Activated T-cell treated with anti-CD3 and anti-CD28 coated beads, Interleukin-2, amount 50 U/mL, for 48 hours (primary cell): Measurements from ENCODE around the gene GNAT3.

ENCODE experiments used
- DNase-seq, 2 experiments: peaks; one replicate each; pipeline ENCODE4 v3.0.0-alpha.2; 2020

Gene GNAT3

DNA sequence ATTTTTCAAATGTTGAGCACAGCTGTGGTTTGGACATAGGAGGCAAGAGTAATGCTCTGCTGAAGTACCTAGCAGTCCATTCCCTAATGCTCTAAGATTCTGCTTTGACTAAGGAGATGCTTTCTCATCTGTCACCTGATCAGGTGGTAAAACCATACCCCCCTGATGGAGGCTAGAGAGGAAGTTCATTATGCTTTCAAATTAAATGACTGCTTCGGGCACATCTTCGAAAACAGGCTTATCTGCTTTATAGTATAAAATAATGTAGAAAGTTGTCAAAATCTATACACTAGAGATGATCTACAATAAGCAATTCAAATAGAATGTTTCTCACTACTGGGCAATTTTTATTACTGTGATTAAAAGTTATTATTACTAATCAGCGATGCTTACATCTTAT lies at the start of gene GNAT3:
GNAT3 (minus strand) TSS at position 101 of the 400 bp plus-strand sequence. CDS start 138 bp downstream, outside the sequence.
- DNase-seq = no peak

GRCh38 chr7:80558116-80558515 lies 46.3 kb upstream of the GNAT3 start:
- no peak for DNase-seq

DNA sequence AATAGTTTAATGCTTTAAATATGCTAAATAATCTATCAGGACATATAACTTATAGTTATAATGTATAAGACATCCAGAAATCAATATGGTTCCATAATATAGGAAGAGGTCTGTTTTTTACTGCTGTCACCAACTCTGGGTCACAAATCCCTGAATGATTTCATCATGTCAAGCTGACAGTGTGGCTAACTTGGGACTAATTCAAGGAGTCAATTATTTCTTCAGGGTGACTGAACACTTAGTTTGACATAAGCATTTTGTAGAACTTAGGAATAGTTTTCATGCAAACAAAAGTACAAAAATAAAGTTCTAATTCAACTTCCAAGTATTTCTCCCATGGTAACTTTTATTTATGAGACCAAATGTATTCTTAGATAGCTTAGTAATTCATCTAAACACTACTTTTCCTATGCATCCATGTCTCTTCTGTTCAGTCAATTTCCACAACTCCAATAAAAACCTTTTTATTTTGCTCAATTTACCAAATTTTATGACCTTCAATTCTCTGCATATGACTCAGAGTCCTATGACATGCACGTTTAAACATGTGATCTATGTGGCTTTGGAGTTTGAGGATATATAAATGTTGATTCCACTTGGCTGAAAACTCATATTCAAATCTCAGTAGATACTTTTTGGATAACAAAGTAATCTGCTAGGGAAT lies 40.3 kb upstream of the GNAT3 start:
- DNase-seq = no peak

DNA sequence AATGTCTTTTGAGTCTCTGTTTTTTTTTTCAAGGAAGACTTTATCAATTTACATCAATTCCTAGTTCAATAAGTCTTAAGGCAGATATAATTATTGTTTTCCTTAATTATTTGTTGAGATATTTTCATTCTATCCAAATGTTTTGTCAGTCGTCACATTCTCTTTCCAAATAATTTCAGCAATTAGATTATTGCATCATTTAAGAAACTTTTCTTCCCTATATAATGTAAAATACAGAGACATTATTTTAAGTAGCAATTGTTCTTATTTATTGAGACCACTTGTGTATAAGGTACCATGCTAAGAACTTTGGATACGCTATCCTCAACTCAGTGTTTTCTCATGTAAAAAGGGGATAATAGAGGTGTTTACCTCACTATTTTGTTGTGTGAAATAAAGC lies 38.1 kb upstream of the GNAT3 start:
- no peak for DNase-seq

DNA sequence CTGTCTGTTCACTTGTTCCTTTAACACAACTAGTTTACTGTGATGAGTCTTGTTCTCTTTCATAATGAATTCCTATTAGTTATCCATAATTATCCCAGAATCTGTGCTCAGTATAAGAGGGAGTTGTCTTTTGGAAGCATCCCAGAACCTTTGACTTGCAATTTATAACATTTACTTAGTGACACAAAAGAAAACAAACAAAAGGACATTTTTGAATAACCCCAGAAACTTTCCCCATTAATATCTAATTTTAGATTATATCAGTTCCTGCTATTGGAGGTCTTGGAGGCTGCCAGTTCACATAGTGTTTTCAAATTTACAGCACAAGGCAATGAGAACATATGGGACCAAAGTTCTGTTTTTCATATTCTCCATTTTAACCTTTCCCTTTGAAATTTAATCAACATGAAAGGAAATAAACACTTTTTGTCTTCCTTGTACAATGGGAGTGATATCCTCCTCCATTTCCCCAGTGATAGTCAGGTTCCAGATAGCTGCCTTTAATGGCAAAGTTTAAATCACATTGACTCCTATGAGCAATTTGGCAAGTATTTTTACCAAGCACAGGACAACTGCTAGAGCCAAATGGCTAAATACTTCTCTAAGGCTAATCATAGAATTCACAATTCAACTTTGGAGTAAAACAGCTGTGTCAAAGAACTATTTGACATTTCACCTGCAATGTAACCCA lies 37.1 kb upstream of the GNAT3 start:
- no peak for DNase-seq

DNA sequence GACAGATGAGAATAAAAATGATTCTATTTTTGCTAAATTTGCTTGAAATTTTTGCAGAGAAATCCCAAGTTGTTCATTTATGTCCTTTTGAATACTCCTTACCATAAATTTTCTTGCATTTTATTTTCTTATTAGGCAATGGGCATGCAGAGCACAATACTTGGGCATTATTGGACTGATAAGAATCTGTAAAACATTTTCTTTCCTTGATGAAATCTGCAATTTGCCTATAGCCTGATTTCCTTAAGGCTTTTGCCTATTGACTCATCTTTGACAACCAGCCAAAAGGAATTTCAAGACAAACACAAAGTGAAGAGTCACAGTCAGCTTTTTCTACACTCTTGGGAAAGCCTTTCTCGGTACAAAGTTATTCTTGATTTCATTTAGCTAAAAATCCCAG lies 30.5 kb upstream of the GNAT3 start:
- DNase-seq = no peak

DNA sequence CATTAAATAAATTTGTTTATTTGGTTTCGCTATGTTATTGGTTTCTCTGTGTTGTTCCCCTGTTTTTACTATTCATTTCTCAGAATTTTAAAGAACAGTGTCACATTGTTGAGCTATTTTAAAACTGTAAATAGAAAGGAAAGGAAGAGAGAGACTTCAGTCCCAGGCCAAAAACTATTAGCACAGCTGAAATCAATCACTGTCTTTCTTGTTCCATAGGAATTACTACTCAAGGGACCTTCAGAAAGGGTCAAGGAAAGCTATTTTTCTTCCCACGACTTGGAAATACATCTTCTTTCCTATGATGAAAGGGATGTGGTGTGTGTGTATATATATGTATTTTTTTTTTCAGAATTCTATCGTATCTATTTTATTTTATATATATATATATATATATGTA lies 29.0 kb upstream of the GNAT3 start:
- no peak for DNase-seq

GRCh38 chr7:80537091-80537490 lies 25.2 kb upstream of the GNAT3 start:
- no peak for DNase-seq

GRCh38 chr7:80536426-80536825 lies 24.6 kb upstream of the GNAT3 start:
- DNase-seq = no peak

DNA sequence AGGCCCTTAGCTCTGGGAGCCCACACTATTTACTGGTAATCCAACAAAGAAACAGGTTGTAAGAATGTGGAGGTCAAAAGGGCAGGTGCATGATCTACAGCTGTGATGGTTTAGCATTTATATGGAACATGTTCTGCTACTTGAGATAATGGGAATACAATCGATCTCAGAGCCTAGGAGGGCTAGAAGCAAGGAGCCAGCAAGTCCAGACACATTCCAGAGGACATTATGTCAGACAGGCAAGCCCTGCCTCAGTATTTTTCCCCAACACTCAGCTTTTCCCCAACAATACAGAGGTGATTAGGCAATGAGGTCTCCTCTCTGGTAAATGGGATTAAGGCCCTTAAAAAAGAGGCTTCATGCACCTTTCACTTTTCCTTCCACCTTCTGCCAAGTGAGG lies 21.4 kb upstream of the GNAT3 start:
- DNase-seq = no peak

GRCh38 chr7:80532153-80532552 lies 20.3 kb upstream of the GNAT3 start:
- DNase-seq = no peak

GRCh38 chr7:80530136-80530535 lies 18.3 kb upstream of the GNAT3 start:
- DNase-seq = no peak

- DNase-seq = no peak
Observed at GRCh38 chr7:80529362-80529761, 17.5 kb upstream of the GNAT3 start.

GRCh38 chr7:80528689-80529088 lies 16.8 kb upstream of the GNAT3 start:
- DNase-seq = no peak

GRCh38 chr7:80526472-80526871 lies 14.6 kb upstream of the GNAT3 start:
- DNase-seq = no peak

DNA sequence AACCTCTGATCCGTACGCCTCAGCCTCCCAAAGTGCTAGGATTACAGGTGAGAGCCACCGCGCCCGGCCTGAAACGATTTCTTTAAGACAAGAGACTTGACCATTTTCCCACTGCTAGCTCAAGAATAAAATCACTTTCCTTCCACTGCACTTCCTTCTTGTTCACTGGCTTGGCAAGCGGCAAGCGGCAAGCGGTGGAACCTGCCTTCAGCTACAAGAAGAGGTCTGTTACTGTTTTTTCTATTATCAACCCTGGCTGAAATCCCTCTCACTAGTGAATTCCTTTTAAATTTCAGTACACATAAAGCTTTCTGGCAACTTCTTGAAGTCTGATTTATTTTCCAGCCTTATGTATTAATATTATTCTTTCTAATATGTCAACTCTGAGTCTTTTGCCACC lies 12.8 kb upstream of the GNAT3 start:
- no peak for DNase-seq

DNA sequence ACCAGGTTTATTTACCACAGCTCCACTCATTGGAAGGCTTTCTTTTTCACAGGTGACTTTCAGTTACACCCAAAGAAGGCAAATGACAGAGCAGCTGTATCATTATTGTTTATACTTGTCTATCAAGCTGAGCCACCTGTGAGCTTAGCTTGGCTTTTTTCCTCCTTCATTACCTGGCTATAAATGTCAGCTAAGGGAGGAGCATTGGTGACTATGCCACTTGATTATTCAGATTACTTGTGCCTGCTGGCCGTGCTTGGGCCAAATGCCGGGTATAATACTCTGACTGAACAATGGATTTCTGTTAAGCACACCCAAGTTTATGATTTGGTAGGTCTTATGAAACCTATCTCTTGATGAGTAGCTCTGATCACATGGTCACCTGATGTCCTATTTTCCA lies 9.9 kb upstream of the GNAT3 start:
- DNase-seq = no peak

DNA sequence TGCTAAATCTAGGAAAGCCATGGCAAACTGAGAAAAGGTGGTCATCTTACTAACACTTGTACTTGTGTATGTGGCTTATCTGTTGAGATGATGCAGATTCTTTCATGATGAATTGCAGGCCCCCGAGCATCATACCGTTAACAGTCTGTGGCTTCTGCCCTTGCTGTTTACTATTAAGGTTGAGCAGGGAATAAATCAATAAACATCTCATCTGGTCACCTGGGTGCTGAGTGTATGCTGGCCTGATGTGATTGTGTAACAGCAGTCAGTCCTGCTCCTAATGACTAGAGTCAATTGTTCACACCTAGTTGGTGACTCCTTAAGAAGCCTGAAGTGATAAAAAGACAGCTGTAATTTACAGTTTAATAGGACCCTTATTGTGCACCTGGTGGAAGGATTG lies 8.3 kb upstream of the GNAT3 start:
- DNase-seq = no peak

- no peak for DNase-seq
Observed at GRCh38 chr7:80517282-80517747, 5.5 kb upstream of the GNAT3 start.

DNA sequence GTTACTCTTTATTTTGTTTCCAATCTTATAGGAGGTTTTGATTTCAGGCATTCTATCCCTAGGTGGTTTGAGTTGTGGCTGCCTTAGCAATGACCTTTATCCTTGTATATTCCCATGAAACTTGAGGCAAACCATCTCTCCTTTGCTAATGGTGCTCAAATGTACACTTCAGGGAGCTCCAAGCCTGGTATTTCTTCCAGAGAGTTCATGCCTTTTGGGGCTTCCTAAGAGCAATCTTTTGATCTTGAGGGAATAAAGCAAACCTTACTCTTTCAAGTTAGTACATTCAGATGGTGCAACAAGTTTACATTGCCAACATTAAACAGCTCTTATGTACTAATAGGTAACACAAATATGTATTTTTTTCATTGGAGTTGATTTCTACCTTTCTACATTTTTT lies 3.4 kb upstream of the GNAT3 start:
- DNase-seq = no peak

- DNase-seq = no peak
Observed at GRCh38 chr7:80510021-80510420, 1.8 kb downstream of the GNAT3 start.

- DNase-seq = no peak
Observed at GRCh38 chr7:80508440-80508839, 3.4 kb downstream of the GNAT3 start.

GRCh38 chr7:80505900-80506500 lies 5.9 kb downstream of the GNAT3 start:
- DNase-seq = no peak

DNA sequence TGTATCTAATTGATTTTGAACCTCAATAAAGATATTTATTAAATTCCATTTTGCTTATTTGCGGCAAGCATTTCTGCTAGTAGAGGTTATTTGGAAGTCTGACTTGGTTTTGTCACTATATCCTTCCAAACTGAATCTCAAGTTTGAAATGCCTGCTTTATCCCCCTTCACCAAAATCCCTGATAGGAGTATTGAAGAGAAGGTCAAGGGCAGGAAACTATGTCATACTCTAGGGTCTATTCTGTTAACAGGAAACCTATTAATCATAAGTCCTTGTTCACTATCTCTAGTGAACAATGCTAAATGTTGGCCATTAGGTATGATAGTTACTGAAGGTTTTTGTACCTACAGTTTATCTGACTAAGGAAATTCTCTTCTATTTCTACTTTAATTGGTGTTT lies 11.5 kb downstream of the GNAT3 start:
- DNase-seq = no peak
